Activated CD8-positive, alpha-beta T cell treated with anti-CD3 and anti-CD28 coated beads for 36 hours (primary cell): Measurements from ENCODE around the gene KCNK18. TPM values are rescaled to one million over a fixed set of nuclear protein-coding genes. Genes with fewer than 3 reads are reported as not detected.
"Not testable (repeated sequence)": the region's sequence is repeated elsewhere in the genome, so short reads cannot be mapped to it uniquely, and the experiment has no call there.

Source experiments
- ATAC-seq: fragments of 200-7000 bp; cut with Tn5 transposase; one replicate; pipeline ENCODE4 v1.10.0; 2021; ENCODE audit warnings: mild to moderate bottlenecking, moderate library complexity
- CTCF ChIA-PET: fragments of 350-600 bp; sonication (Branson Sonifier 250); formaldehyde crosslinking; loops from one replicate; lab custom pipeline; 2021; ENCODE audit warnings: antibody characterized with exemption; lab: Charles Lee
- POLR2A ChIA-PET: fragments of 350-600 bp; sonication (Branson Sonifier 250); formaldehyde crosslinking; loops from one replicate; lab custom pipeline; 2021; ENCODE audit warnings: antibody characterized with exemption; lab: Charles Lee
- DNase-seq: peaks from one replicate; pipeline ENCODE4 v3.0.0-alpha.2; 2020
- H3K27ac Mint-ChIP-seq: one replicate; pipeline ENCODE4 v1.8.0; 2021; ENCODE audit warnings: mild to moderate bottlenecking, mixed read lengths
- H3K27me3 Mint-ChIP-seq: one replicate; pipeline ENCODE4 v1.8.0; 2021; ENCODE audit warnings: mixed read lengths
- H3K36me3 Mint-ChIP-seq: one replicate; pipeline ENCODE4 v1.8.0; 2021; ENCODE audit warnings: low read depth, mixed read lengths
- H3K4me1 Mint-ChIP-seq: one replicate; pipeline ENCODE4 v1.8.0; 2021; ENCODE audit warnings: low read depth, mixed read lengths
- H3K4me3 Mint-ChIP-seq: one replicate; pipeline ENCODE4 v1.8.0; 2021; ENCODE audit warnings: mild to moderate bottlenecking, moderate library complexity, mixed read lengths
- H3K9me3 Mint-ChIP-seq: one replicate; pipeline ENCODE4 v1.8.0; 2021; ENCODE audit warnings: mixed read lengths
- intact Hi-C: fragments of 100-400 bp; cut with micrococcal nuclease; formaldehyde crosslinking; loops from one replicate; pipeline ENCODE4 v1.10.0; 2022
- total RNA-seq, 2 experiments: library from RNA; stranded (reverse); gene quantifications; one replicate each; pipeline ENCODE4 v1.2.3, GENCODE V29; 2021
- TF ChIP-seq, protein P1 (sequence below): fragments of 200-600 bp; IDR thresholded peaks from one replicate; pipeline ENCODE4 v1.8.0; 2022; ENCODE audit warnings: antibody characterized with exemption, mild to moderate bottlenecking

KCNK18 gene
- total RNA-seq, 2 experiments from 2014 or later = not detected

DNA sequence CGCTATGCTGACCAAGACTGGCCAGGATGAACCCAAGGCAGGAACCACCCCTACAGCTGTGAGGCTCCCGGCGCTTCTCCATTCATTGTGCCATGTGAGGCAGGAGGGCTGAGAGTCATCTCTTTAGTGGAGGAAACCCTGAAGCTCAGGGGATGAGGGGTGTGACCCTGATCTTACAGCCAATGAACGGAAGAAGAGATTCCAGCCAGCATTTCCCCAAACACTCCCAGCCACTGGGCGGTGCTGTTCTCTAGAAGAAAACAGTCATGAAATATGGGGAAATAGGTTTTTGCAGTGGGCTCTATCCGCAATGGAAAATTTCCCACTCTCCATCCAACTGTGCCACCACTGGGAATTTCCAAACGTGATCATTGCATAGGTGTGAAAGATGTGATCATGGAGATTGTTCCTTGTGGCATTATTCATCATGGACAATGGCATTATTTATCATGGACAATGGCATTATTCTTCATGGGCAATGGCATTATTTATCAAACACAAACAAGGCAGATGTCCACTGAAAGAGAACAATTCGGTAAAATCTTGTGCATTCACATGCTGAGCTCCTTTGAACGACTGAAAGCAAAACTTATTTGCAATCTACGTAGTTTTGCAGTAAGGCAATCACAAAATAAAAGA lies 29.6 kb downstream of the KCNK18 start:
- CTCF ChIA-PET = interaction anchor here (0.8 to 3.4 kb wide), 5 partner anchors 9 to 168 kb away, joined by 3 to 28 read pairs (median 3); no protein-coding TSS in a partner anchor
- Mint-ChIP-seq H3K4me3 (no peak overlapping the region), H3K36me3 (no peaks in the 10 kb centered on the region), H3K4me1 (no peaks in the 10 kb centered on the region), H3K27ac (no peak overlapping the region), H3K9me3 (no peaks in the 10 kb centered on the region), H3K27me3 (peaks cover 15% of the 10 kb centered on the region)
- ATAC-seq = peak; percentile 37
- TF ChIP-seq, protein P1, sequence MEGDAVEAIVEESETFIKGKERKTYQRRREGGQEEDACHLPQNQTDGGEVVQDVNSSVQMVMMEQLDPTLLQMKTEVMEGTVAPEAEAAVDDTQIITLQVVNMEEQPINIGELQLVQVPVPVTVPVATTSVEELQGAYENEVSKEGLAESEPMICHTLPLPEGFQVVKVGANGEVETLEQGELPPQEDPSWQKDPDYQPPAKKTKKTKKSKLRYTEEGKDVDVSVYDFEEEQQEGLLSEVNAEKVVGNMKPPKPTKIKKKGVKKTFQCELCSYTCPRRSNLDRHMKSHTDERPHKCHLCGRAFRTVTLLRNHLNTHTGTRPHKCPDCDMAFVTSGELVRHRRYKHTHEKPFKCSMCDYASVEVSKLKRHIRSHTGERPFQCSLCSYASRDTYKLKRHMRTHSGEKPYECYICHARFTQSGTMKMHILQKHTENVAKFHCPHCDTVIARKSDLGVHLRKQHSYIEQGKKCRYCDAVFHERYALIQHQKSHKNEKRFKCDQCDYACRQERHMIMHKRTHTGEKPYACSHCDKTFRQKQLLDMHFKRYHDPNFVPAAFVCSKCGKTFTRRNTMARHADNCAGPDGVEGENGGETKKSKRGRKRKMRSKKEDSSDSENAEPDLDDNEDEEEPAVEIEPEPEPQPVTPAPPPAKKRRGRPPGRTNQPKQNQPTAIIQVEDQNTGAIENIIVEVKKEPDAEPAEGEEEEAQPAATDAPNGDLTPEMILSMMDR = peak; percentile 42
- intact Hi-C loops = no loop called here
- DNase-seq = peak; percentile 40
- POLR2A ChIA-PET = interaction anchor here (0.6 kb wide), 1 partner anchor 89 kb away, joined by 3 read pairs; no protein-coding TSS in a partner anchor

DNA sequence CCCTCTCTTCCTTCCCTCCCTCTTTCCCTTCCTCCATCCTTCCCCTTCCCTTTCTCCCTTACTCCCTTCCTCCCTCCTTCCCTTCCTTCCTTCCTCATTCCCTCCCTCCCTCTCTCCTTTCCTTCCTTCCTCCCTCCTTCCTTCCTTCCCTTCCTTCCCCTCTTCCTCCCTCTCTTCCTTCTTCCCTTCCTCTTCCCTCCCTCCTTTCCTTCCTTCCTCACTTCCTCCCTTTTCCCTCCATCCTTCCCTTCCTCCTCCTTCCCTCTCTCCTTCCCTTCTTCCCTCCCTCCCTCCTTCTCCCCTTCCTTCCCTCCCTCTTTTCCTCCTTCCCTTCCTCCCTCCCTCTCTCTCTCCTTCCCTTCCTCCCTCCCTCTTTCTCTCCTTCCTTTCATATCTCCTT lies 30.9 kb downstream of the KCNK18 start:
- CTCF ChIA-PET = interaction anchor here (1.6 kb wide), 1 partner anchor 11 kb away, joined by 11 read pairs; no protein-coding TSS in a partner anchor
- TF ChIP-seq, protein P1 = no peak
- Mint-ChIP-seq H3K9me3 (no peaks in the 10 kb centered on the region), H3K27ac (no peak overlapping the region), H3K4me1 (no peaks in the 10 kb centered on the region), H3K27me3 (peaks cover 18% of the 10 kb centered on the region), H3K4me3 (no peak overlapping the region), H3K36me3 (no peaks in the 10 kb centered on the region)
- intact Hi-C loops = no loop called here
- POLR2A ChIA-PET = no interaction called here
- ATAC-seq (no peak), DNase-seq (no peak)

DNA sequence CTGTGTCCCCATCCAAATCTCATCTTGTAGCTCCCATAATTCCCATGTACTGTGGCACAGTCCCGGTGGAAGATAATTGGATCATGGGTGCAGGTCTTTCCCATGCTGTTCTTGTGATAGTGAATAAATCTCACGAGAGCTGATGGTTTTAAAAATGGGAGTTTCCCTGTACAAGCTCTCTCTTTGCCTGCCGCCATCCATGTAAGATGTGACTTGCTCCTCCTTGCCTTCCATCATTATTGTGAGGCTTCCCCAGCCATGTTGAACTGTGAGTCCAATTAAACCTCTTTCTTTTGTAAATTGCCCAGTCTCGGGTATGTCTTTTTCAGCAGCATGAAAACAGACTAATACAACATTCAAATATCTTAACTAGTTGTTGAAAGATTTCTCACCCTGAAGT lies 32.8 kb downstream of the KCNK18 start:
- H3K9me3 Mint-ChIP-seq, ATAC-seq, H3K36me3 Mint-ChIP-seq, H3K4me1 Mint-ChIP-seq, H3K27ac Mint-ChIP-seq, POLR2A ChIA-PET, intact Hi-C loops, H3K4me3 Mint-ChIP-seq, DNase-seq: not testable (repeated sequence)
- H3K27me3 Mint-ChIP-seq = peaks cover 18% of the 10 kb centered on the region
- CTCF ChIA-PET = interaction anchor here (1.6 kb wide), 1 partner anchor 13 kb away, joined by 11 read pairs; no protein-coding TSS in a partner anchor

DNA sequence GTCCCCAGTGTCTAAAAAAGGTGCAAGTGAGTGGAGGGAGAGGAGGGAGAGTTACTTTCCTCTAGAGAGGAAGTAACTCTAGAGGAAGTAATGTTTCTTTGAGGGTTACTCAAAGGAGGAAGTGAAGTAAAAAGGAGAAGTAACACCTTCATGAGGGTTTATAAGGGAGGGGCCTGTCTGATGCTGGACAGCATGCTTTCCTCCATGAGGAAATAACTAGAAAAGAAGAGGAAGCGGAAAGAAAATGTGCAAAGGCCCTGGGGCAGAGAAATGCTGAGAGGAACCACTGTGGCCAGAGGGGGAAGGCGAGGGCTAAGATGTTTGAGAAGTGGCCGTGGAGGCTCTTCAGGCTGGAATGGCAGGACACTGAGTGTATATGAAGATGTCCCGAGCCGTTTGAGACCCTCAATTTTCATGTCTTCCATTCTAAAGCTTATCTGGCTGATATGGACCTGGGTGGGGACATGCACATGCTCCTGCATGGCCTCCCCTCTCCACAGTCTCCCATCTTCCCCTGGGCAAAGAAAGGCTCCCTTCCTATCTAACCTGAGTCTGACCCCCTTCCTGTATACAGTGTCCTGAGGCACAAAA lies 40.2 kb downstream of the KCNK18 start:
- no peak overlapping the region for H3K27ac Mint-ChIP-seq
- intact Hi-C loops = no loop called here
- no peaks in the 10 kb centered on the region for H3K36me3 Mint-ChIP-seq
- POLR2A ChIA-PET = no interaction called here
- H3K4me3 Mint-ChIP-seq = no peak overlapping the region
- peaks cover 3% of the 10 kb centered on the region for H3K4me1 Mint-ChIP-seq
- DNase-seq = no peak
- H3K27me3 Mint-ChIP-seq = peaks cover 20% of the 10 kb centered on the region
- TF ChIP-seq, protein P1 = no peak
- ATAC-seq = no peak
- H3K9me3 Mint-ChIP-seq = no peaks in the 10 kb centered on the region
- CTCF ChIA-PET = interaction anchor here (1.0 to 6.9 kb wide), 2 partner anchors 21 kb away, joined by 3 to 25 read pairs; no protein-coding TSS in a partner anchor

DNA sequence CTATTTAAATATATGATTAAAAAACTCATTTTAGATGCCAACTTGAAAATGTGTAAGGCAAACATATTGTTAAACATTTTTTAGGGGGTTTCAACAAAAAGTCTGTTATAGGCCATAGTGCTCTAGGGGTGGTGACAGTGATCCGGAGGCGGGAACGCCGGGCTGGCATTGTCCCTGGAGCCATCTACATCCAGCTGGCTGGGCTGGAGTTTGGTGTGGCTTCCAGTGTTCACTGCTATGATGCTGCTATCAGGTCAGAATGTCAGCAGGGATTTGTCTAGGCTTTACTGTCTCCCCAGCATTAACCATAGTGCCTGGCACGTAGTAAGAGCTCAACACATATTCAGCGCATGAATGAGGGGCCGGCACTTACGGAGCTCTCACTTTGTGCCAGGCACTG lies 41.8 kb downstream of the KCNK18 start:
- H3K9me3 Mint-ChIP-seq = no peaks in the 10 kb centered on the region
- TF ChIP-seq, protein P1 = no peak
- H3K4me1 Mint-ChIP-seq = peaks cover 3% of the 10 kb centered on the region
- H3K27ac Mint-ChIP-seq = no peak overlapping the region
- intact Hi-C loops = no loop called here
- POLR2A ChIA-PET = no interaction called here
- no peak overlapping the region for H3K4me3 Mint-ChIP-seq
- no peaks in the 10 kb centered on the region for H3K36me3 Mint-ChIP-seq
- CTCF ChIA-PET = interaction anchor here (1.3 kb wide), 1 partner anchor 22 kb away, joined by 4 read pairs; no protein-coding TSS in a partner anchor
- no peak for DNase-seq
- peaks cover 29% of the 10 kb centered on the region for H3K27me3 Mint-ChIP-seq
- no peak for ATAC-seq
